A673 (cell line): ENCODE results near the gene CILP.

Experiments used
- CTCF ChIP-seq: fragments of 300-800, 200-600 bp; sonication (generic); conservative IDR thresholded peaks from 2 replicates; pipeline ENCODE4 v1.5.1; 2017; ENCODE audit warnings: low read depth, mild to moderate bottlenecking, antibody characterized with exemption, low read length, moderate library complexity, mixed read lengths
- EZH2 ChIP-seq: fragments of 200-600 bp; sonication (generic); IDR thresholded peaks from 2 replicates; pipeline ENCODE4 v1.6.1; 2017; ENCODE audit warnings: borderline replicate concordance, low read depth, mild to moderate bottlenecking, mixed read lengths, antibody characterized with exemption, low read length; ENCODE audit not compliant: poor library complexity, severe bottlenecking

- TF ChIP-seq CTCF (no peak), EZH2 (no peak)
Measured at GRCh38 chr15:65147902-65148301, 63.4 kb downstream of the CILP start.
